ENCODE measurements around the gene PRKAB2.

The PRKAB2 gene

GRCh38 chr1:147168626-147169058, 3.6 kb downstream of the PRKAB2 start:
- Histone ChIP-seq H3K79me2 (ENCODE audit: insufficient read depth, low read length) (peaks cover 44% of the 10 kb centered on the region), H3K4me1 (ENCODE audit: insufficient read depth, low read length) (peaks cover 39% of the 10 kb centered on the region), H2AFZ (ENCODE audit: low read depth, low read length) (no peak overlapping the region), H3K36me3 (ENCODE audit: insufficient read depth, low read length) (peaks cover 21% of the 10 kb centered on the region), H3K4me2 (ENCODE audit: insufficient read depth, low read length) (0 out of 2 replicates have a peak overlapping the region, but pooled peaks have one; percentile 15), H4K20me1 (ENCODE audit: insufficient read depth, low read length) (no peaks in the 10 kb centered on the region), H3K4me3 (ENCODE audit: low read depth in 1 of 2, low read length in 2 of 2) (no peak overlapping the region), H3K9ac (ENCODE audit: low read depth, low read length) (no peak overlapping the region), H3K27ac (ENCODE audit: low read length) (no peak overlapping the region), H3K9me3 (ENCODE audit: insufficient read depth, low read length, severe bottlenecking) (no peaks in the 10 kb centered on the region), H3K27me3 (ENCODE audit: insufficient read depth, low read length, poor library complexity) (no peaks in the 10 kb centered on the region)
- no peak for DNase-seq
- ATAC-seq (ENCODE audit: insufficient read depth, low read depth) = no peak
- no peak for TF ChIP-seq CTCF (IDR thresholded peaks at IDR 0.05; ENCODE audit: borderline replicate concordance, extremely low read depth, low read length, poor library complexity, severe bottlenecking)
- TF ChIP-seq EZH2 (IDR thresholded peaks at IDR 0.05; ENCODE audit: borderline replicate concordance, low read depth, low read length, severe bottlenecking) = no peak

DNA sequence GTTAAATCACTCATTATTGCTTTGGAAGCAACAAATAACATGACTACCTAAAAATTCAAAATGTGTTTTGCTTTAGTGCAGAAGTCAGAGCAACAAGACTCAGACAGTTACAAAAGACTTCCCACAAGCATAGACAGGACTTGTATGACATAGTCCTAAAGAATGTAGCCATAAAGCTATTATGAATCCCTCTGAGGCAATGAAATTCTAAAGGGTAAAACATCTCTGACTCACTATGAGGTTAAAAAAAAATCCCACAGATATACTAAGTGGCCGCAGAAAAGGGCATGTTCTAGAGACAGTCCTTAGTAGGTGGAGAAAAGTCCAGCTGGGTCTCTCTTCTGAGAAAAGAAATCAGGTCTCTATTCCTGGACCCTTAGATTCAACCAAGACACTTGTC, 4.9 kb downstream of the PRKAB2 start:
- Histone ChIP-seq H3K4me3 (ENCODE audit: low read depth in 1 of 2, low read length in 2 of 2) (no peak overlapping the region), H3K9me3 (ENCODE audit: insufficient read depth, low read length, severe bottlenecking) (no peaks in the 10 kb centered on the region), H3K79me2 (ENCODE audit: insufficient read depth, low read length) (peaks cover 44% of the 10 kb centered on the region), H3K36me3 (ENCODE audit: insufficient read depth, low read length) (peaks cover 26% of the 10 kb centered on the region), H2AFZ (ENCODE audit: low read depth, low read length) (no peak overlapping the region), H3K4me1 (ENCODE audit: insufficient read depth, low read length) (peaks cover 29% of the 10 kb centered on the region), H3K27me3 (ENCODE audit: insufficient read depth, low read length, poor library complexity) (no peaks in the 10 kb centered on the region), H3K4me2 (ENCODE audit: insufficient read depth, low read length) (no peak overlapping the region), H3K27ac (ENCODE audit: low read length) (no peak overlapping the region), H3K9ac (ENCODE audit: low read depth, low read length) (no peak overlapping the region), H4K20me1 (ENCODE audit: insufficient read depth, low read length) (no peaks in the 10 kb centered on the region)
- DNase-seq (no peak), ATAC-seq (ENCODE audit: insufficient read depth, low read depth) (no peak)
- TF ChIP-seq CTCF (IDR thresholded peaks at IDR 0.05; ENCODE audit: borderline replicate concordance, extremely low read depth, low read length, poor library complexity, severe bottlenecking) (no peak), EZH2 (IDR thresholded peaks at IDR 0.05; ENCODE audit: borderline replicate concordance, low read depth, low read length, severe bottlenecking) (no peak)

GRCh38 chr1:147163019-147163418, 9.3 kb downstream of the PRKAB2 start:
- peaks cover 7% of the 10 kb centered on the region; the same call in 1 of the 2 replicates for H3K79me2 ChIP-seq (ENCODE audit: insufficient read depth, low read length)

More at GRCh38 chr1:147163019-147163418, 9.3 kb downstream of the PRKAB2 start:
- DNase-seq (no peak), ATAC-seq (ENCODE audit: insufficient read depth, low read depth) (no peak)
- H2AFZ ChIP-seq (ENCODE audit: low read depth, low read length) = no peak overlapping the region
- no peaks in the 10 kb centered on the region for H4K20me1 ChIP-seq (ENCODE audit: insufficient read depth, low read length)
- H3K36me3 ChIP-seq (ENCODE audit: insufficient read depth, low read length) = peaks cover 69% of the 10 kb centered on the region
- no peak overlapping the region for H3K4me2 ChIP-seq (ENCODE audit: insufficient read depth, low read length)
- H3K9me3 ChIP-seq (ENCODE audit: insufficient read depth, low read length, severe bottlenecking) = no peaks in the 10 kb centered on the region
- TF ChIP-seq CTCF (IDR thresholded peaks at IDR 0.05; ENCODE audit: borderline replicate concordance, extremely low read depth, low read length, poor library complexity, severe bottlenecking) (no peak), EZH2 (IDR thresholded peaks at IDR 0.05; ENCODE audit: borderline replicate concordance, low read depth, low read length, severe bottlenecking) (no peak)
- H3K27ac ChIP-seq (ENCODE audit: low read length) = no peak overlapping the region
- H3K4me3 ChIP-seq (ENCODE audit: low read depth in 1 of 2, low read length in 2 of 2) = no peak overlapping the region
- H3K27me3 ChIP-seq (ENCODE audit: insufficient read depth, low read length, poor library complexity) = no peaks in the 10 kb centered on the region
- H3K4me1 ChIP-seq (ENCODE audit: insufficient read depth, low read length) = no peaks in the 10 kb centered on the region
- H3K9ac ChIP-seq (ENCODE audit: low read depth, low read length) = no peak overlapping the region
